ENCODE data around the gene CARD8.
A peak's percentile ranks its signal among the peaks of the same experiment; 100 is the strongest.
"Not testable (repeated sequence)": the region's sequence is repeated elsewhere in the genome, so short reads cannot be mapped to it uniquely, and the experiment has no call there.

The CARD8 gene

DNA sequence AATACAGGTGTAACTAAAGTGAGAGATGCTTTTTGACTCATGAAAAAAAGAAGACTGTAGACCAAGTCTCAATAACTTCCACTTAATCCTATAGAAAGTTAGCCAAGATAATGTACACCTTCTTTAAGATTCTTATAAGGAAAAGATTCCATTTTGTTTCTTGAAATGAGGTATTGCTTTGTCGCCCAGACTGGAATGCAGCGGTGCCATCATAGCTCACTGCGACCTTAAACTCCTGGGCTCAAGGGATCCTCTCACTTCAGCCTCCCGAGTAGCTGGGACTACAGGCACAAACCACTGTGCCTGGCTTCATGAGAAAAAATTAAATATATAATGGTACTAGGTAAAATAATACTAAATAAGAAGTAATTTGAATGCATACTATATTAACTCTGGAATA lies 3.3 kb upstream of the CARD8 start:
- DNase-seq = not testable (repeated sequence)

DNA sequence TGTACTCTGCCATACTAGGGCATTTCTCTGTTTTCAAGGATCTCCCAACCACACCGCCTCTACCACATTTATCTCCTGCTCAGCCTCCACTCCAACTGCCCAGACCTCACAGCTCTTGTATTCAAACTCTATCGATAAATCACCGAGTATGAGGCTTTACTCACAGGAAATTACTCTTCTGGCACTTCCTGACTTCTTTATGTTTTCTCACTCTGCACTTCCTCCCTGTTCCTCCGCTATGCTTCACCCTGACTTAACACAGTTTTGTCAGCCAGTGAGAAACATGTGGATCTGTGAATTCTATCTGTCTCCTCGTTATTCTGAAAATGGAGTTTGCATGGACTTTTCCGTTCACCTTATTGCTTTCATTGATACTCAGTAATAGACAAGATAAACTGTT lies 2.6 kb upstream of the CARD8 start:
- DNase-seq = no peak

DNA sequence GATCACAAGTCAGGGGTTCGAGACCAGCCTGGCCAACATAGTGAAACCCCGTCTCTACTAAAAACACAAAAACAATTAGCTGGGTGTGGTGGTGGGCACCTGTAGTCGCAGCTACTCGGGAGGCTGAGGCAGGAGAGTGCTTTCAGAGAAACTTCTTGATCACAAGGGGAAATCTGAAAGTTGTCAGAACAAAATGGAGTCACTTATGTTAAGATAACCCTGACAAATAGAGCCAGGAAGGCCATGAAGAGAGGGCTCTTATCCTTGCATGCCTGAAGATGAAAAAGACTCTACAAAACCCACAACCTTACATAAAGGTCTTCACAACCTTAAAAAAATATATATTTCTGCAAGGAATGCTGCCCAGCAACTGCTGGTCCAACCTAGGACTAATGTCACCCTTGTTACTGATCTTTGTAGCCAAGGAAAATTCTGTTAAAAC lies 1.2 kb downstream of the CARD8 start:
- DNase-seq = no peak

DNA sequence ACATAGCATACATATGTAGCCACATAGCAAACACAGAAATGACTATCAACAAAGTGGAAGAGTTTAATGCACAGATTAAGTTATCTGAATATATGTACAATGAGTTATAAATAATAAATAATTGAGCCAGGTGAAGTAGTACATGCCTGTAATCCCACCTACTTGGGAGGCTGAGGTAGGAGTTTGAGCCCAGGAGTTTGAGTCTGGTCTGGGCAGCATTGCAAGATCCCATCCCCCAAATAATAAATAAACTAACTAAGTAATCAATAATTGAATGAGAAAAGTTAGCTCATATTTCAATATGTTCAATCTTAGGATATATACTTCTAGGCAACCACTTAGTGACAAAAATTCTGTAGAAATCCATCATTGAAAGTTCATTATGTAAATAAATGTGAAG lies 1.7 kb downstream of the CARD8 start:
- DNase-seq = no peak

DNA sequence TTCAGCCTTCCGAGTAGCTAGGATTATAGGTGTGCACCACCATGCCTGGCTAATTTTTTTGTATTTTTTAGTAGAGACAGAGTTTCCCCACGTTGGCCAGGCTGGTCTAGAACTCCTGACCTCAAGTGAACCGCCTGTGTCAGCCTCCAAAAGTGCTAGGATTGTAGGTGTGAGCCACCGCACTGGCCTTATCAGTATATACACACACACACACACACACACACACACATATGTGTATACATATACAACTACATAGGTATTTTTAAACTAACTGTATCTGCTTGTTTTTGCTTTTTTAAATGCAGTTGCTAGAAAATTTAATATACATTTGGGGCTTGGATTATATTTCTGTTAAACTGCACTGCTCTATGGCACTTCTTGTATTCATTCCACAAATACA lies 3.1 kb downstream of the CARD8 start:
- DNase-seq = no peak

DNA sequence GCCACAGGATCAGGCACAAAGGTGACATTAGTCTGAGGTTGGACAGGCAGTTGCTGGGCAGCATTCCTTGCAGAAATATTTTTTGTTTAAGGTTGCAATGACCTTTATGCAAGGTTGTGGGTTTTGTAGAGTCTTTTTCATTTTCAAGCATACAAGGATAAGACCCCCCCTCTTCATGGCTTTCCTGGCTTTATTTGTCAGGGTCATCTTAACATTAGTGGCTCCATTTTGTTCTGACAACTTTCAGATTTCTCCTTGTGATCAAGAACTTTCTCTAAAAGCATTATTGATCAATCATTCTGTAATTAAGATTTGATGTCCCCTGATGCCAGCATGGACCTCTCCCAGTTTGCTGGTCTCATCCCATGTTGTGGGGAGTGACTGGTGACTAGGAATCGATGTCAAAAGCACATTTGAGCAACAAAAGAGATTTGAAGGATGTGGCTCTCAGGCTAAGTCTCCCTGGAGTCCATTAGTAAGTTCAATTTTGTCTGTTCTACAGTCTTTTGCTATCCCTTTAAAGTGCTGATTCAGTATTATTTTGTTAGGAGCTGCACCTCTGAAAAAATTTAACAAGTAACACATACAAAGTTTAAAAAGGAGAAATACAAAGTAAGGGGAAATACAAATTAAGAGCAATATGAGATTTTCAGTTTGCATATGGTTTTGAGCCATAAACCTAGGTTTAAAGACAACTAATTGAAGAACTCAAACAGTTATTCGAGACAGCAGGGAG lies 5.3 kb downstream of the CARD8 start:
- DNase-seq = no peak

DNA sequence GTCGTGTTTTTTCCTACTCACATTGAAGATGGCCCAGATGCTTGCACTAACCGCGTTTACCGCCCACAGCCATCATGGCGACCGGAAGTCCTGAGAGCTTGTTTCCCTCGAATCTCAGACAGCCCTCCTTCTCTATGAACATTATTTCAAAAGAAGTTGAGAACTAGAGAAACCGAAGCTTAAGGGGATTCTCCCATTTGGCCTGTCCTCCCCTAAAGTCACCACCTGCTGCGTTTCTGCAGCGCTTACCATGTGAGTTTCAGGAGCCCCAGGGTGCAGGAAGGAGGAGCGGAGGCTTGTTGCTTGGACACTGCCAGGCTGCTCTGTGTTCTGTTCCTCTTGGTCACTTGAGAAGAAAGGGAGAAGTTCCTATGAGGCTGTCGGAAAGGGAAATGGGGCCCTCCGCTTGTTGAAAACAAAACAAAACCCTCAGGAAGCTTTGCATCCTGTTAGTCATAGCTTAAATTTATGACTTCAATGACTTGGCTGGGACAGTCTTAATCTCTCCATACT lies 6.2 kb downstream of the CARD8 start:
- peak in 3 of 4 experiments; percentile 44 to 51 (median 47) for DNase-seq

DNA sequence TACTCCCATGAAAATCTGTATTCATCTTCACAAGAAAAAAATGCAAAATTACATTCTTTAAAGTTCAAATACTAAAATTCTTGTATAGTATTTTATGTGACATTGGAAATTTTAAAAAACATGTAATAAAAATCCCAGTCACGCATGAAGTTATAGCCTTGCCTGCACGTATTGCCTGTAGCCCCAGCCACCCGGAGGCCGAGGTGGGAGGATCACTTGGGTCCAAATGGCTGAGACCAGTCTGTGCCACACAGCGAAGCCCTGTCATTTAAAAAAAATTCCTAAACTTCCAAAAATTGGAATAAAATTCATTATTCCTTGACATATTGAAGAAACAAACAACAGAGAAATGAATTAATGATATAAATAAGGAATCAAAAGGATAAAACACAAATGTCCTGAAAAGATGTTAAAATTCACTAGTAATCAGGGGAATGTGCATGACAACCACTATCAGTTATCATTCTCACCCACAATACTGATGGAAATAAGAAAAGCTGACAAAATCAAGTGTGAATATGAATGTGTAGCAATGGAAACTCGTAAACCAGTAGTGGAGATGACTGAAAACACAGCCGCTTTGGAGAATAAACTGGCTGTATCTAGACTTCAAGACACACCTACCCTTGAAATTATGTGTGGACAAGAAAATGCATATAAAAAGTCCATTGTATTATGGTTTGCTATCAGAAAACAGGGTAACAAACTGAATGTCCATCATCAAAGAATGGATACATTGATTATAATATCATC lies 7.5 kb downstream of the CARD8 start:
- no peak for DNase-seq

DNA sequence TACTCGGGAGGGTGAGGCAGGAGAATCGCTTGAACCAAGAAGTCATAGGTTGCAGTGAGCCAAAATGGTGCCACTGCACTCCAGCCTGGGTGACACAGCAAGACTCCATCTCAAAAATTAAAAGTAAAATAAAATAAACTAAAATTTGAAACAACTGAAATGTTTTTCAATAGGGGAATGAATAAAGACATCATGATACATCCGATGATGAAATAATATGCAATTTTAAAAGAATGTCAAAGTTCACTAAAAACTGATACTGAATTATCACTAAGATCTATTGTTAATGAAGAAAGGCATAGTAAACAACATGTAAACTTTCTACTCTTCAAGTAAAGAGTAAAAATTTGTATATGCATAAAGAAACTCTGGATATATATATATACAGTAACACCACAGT lies 8.5 kb downstream of the CARD8 start:
- no peak for DNase-seq

DNA sequence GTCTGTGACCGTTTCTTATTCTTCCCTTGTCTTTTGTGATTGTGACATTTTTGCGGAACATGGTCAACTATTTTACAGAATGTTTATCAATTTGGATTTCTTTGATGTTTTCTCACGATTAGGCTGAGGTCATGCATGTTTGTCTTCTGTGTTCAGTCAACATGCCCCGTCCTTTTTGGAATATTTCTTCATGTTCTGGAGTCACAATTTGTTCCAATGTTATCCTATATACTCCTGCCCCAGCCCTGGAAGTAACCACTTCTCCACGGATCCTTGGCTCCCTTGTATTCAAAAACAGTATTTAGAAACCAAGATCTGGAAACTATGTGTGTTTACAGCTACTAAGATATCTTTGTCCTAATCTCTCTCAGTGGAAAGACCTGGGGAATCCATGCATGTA lies 9.6 kb downstream of the CARD8 start:
- no peak for DNase-seq

DNA sequence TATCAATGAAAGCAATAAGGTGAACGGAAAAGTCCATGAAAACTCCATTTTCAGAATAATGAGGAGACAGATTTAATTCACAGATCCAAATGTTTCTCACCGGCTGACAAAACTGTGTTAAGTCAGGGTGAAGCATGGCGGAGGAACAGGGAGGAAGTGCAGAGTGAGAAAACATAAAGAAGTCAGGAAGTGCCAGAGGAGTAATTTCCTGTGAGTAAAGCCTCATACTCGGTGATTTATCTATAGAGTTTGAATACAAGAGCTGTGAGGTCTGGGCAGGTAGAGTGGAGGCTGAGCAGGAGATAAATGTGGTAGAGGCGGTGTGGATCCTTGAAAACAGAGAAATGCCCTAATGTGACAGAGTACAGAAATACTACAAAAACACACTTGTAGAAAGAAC lies 11.4 kb downstream of the CARD8 start:
- peak in 1 of 4 experiments; percentile 20 for DNase-seq

DNA sequence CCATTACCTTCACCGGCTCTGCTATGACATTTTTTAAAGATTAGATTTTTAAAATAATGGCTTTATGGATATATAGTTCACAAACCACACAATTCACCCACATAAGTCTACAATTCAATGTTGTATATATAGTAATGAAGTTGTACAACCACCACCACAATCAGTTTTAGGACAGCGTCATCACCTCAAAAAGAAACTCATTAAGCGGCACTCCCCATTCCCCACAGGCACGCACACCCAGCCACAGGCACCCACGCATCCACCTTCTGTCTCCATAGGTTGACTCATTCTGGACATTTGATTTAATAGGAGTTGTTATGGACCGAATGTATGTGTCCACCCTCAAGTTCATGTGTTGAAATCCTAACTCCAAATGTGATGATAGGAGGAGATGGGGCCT lies 13.9 kb downstream of the CARD8 start:
- DNase-seq = not testable (repeated sequence)

DNA sequence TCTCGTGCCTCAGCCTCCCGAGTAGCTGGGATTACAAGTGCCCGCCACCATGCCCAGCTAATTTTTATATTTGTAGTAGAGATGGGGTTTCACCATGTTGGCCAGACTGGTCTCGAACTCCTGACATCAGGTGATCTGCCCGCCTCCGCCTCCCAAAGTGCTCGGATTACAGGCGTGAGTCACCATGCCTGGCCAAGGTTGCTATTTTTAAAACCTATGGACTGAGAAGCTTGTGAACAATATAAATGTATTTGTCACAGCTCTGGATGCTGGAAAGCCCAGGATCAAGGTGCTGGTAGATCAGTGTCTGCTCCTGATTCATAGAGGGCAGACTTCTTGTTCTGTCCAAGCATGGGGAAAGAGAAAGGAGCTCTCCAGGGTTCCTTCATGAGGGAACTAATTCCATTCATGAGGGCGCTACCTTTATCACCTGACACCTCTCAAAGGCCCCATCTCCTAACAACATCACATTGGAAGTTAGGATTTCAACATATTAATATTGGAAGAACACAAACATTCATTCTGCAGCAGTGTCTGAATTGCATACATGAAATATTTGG lies 16.1 kb downstream of the CARD8 start:
- DNase-seq = no peak

DNA sequence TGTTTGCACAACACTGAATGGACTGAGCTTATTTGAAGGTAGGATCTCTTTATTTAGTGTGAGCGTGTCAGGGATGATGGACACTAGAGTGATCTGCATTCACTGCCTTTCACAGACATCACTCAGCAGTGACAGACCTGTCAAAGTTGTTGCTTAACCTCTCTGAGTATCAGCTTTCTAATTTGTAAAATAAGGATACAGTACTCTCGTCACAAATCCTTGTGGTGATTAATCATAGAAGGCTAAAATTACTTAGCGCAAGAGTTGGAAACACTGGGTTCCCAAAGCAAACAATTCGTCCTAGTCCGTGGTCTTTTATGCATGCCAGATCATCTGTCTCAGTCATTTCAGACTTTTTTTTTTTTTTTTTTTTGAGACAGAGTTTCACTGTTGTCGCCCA lies 16.6 kb downstream of the CARD8 start:
- DNase-seq = no peak

DNA sequence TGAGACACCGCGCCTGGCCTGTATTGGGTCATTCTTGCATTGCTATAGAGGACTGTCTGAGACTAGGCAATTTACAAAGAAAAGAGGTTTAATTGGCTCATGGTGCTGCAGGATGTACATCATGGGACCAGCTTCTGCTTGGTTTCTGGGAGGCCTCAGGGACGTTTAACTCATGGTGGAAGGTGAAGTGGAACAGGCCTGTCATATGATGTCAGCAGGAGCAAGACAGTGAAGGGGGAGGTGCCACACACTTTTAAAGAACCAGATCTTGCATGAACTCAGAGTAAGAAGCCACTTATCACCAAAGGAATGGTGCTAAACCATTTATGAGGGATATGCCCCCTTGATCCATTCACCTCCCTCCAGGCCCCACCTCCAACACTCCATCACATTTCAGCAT lies 18.7 kb downstream of the CARD8 start:
- no peak for DNase-seq

DNA sequence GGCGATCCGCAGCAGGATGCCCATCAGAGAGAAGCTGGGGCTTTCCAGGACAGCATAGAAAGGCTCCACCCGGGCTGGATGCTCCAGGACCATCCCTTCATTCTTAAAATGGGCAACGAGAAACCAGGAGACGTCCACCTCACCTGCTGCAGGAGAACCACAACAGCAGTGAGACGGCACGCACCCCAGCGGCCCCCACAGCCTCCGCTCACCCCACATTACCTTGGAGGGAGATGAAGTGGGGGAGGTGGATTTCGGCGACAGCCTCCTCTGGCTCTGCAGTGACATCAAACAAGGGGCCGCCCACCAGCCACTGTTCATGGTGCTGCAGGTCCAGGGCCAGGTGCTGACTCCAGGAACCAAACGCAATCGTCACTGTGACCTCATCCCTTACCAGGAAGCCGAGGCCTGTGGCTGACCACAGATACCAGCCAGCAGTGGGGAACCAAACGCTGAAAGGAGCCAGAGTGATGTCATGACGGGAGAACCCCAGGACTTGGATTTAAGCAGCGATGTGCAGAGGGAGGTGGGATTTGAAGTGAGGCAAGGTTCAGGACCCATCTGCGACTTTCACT lies 25.1 kb downstream of the CARD8 start:
- DNase-seq = no peak

DNA sequence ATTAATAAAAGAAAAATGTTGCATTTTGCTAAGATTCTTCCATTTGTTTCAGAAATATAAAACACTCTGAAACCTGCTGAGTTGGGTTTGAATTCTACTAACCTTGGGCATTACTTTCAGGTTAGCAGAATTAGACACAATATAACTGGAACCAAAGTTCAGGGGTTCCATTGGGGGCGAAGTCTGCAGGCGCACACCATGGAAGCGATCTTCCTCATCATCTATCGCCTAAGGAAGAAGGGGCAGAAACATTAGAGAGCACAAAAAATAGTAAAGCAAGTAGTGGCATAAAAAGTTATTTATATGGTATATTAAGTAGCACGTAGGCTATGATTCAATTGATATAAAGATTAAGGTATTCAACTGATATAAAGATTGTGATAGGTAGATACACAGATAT lies 34.1 kb downstream of the CARD8 start:
- no peak for DNase-seq

DNA sequence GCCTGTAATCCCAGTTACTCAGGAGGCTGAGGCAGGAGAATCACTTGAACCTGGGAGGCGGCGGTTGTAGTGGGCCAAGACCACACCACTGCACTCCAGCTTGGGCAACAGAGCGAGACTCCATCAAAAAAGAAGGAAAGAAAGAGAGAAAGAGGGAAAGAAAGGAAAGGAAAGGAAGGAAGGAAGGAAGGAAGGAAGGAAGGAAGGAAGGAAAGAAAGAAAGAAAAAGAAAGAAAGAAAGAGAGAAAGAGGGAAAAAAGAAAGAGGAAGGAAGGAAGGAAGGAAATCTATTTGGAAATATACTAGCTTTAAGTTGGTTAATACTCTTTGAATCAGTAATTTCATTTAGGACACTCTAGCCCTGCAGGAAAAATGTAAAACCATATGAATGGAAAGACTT lies 34.9 kb downstream of the CARD8 start:
- DNase-seq = not testable (repeated sequence)

DNA sequence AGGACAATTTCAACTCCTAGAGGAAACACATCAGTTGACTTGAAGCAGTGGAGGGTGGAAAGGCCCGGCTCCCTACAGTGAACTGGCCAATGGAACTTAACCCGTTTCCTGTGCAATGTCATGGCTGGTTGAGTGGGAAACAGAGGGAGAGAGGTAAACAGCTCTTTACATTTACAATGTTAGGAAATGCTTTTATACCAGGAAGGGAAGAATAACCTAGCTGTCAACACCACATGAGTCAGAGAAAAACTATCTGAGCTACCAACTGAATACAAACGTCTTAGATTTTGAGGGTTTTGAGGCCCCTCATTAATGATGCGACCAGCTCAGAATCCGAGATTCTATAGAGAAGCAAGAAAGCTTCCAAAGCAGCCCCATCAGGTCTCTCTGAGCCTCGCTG lies 36.7 kb downstream of the CARD8 start:
- DNase-seq = no peak

DNA sequence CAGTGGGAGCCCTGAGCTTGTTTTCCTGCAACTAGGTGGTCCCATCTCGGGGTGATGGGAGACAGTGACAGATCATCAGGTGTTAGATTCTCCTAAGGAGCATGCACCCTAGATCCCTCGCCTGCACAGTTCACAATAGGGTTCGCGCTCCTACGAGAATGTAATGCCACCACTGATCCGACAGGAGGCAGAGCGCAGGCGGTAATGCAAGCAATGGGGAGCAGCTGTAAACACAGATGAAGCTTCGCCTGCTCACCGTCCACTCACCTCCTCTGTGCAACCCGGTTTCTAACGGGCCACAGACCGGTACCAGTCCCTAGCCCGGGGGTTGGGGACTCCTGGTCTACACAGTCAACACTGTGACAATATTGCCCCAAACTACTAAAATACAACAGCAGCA lies 38.8 kb downstream of the CARD8 start:
- DNase-seq = no peak

DNA sequence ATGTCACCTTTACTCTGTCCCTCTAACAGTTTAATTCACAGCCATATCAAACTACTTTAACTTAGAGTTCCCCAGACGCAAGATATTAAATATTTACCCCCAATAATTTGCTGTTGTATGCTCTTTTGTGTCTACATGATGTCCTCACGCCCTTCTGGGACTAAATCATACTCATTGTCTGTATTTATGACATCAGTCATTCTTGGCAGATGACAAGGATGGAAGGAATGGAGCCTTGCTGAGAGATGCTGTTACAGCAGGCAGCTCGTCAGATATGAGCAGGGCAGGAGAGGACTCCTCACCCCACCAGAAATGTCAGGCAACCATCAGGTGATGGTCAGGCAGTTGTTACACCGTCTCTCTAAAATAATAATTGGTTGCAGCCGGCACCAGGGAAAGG lies 41.8 kb downstream of the CARD8 start:
- DNase-seq = no peak

DNA sequence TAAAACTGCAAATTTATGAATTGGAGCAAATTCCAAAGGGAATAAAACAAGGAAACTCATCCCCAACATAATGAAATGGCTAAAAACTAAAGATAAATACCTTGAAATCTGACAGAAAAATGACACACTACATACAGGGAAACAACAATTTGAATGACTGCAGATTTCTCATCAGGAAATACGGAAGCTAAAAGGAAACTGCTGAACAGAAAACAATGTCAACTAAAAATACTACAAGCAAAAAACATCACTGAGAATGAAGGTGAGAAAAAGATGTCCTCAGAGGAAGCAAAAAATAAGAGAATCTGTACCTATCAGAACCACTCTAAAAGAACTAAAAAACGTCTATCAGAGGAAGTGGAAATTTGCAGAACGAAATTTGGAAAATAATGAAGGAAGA lies 45.7 kb downstream of the CARD8 start:
- no peak for DNase-seq

DNA sequence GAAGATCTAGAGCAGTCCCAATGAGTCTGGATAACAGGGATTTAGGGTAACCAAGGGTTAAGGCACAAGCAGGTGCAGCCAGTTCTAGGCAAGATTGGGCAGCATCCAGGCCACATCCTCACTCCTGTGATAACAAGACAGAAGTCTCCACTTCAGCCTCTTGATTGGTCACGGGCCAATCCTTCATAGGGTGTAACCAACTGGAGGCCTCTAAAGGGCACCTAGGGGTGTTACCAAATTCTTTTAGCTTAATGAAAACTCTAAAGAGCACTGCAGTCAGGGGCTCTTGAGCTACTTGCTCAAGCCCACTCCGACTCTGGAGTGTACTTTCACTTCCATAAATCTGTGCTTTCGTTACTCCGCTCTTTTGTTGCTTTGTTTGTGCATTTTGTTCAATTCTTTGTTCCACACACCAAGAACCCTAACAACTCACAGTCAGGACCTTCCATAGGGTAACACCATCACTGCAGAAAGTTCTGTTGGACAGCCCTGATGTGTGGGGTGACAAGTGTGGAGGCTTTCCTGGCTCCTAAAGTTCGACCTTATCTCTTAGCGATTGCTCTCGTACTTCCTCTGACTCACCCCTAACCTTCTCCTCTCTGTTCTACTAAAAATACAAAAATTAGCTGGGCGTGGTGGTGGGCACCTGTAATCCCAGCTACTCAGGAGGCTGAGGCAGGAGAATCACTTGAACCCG lies 49.2 kb downstream of the CARD8 start:
- no peak for DNase-seq

Data from activated CD4-positive, CD25-positive, alpha-beta regulatory T cell (primary cell).